Activated B cell treated with CpG ODN at 0.5 μM for 24 hours (primary cell): Measurements from ENCODE around the gene NAPA. TPM values are rescaled to one million over a fixed set of nuclear protein-coding genes. Genes with fewer than 3 reads are reported as not detected.

Experiments
- ATAC-seq: fragments of 200-7000 bp; cut with Tn5 transposase; one replicate; pipeline ENCODE4 v1.10.0; 2021; ENCODE audit warnings: low read depth, mild to moderate bottlenecking, moderate library complexity
- CTCF ChIA-PET: fragments of 350-600 bp; sonication (Branson Sonifier 250); formaldehyde crosslinking; loops from one replicate; lab custom pipeline; 2021; ENCODE audit warnings: antibody characterized with exemption; lab: Charles Lee
- POLR2A ChIA-PET: fragments of 350-600 bp; sonication (Branson Sonifier 250); formaldehyde crosslinking; loops from one replicate; lab custom pipeline; 2021; ENCODE audit warnings: antibody characterized with exemption; lab: Charles Lee
- DNase-seq: peaks from one replicate; pipeline ENCODE4 v3.0.0; 2022
- H3K27ac Mint-ChIP-seq: one replicate; pipeline ENCODE4 v1.8.0; 2020; ENCODE audit warnings: mixed read lengths
- H3K27me3 Mint-ChIP-seq: one replicate; pipeline ENCODE4 v1.8.0; 2021; ENCODE audit warnings: mixed read lengths
- H3K36me3 Mint-ChIP-seq: one replicate; pipeline ENCODE4 v1.8.0; 2021; ENCODE audit warnings: low read depth, mixed read lengths
- H3K4me1 Mint-ChIP-seq: one replicate; pipeline ENCODE4 v1.8.0; 2021; ENCODE audit warnings: mixed read lengths
- H3K4me3 Mint-ChIP-seq: one replicate; pipeline ENCODE4 v1.8.0; 2020; ENCODE audit warnings: mild to moderate bottlenecking, mixed read lengths
- H3K9me3 Mint-ChIP-seq: one replicate; pipeline ENCODE4 v1.8.0; 2020; ENCODE audit warnings: mixed read lengths
- intact Hi-C: fragments of 100-400 bp; cut with micrococcal nuclease; formaldehyde crosslinking; loops from one replicate; pipeline ENCODE4 v1.15.1; 2024
- total RNA-seq: library from RNA; stranded (reverse); gene quantifications from 2 replicates; pipeline ENCODE4 v1.2.3, GENCODE V29; 2022
- TF ChIP-seq, protein P1 (sequence below): fragments of 200-600 bp; IDR thresholded peaks from one replicate; pipeline ENCODE4 v1.8.0; 2022; ENCODE audit warnings: antibody characterized with exemption, mild to moderate bottlenecking

The NAPA gene
- total RNA-seq, 1 donor from 2014 or later = 70.6 TPM

DNA sequence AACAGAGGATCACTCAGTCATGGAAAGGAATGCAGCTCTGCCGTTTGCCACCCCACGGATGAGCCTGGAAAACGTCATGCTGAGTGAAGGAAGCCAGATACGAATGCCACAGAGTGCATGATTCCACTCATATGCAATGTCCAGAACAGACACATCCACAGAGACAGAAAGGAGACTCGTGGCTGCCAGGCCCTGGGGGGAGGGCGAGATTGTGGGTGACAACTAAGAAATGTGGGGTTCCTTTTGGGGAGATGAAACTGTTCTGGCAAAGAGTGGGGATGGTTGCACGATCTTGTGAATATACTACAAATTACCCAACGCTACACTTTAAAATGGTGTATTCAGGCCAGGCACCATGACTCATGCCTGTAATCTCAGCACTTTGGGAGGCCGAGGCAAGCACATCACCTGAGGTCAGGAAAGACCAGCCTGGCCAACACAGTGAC is 27.2 kb upstream of the NAPA start:
- ChIA-PET POLR2A (no interaction called here), CTCF (no interaction called here)
- intact Hi-C loops = no loop called here
- DNase-seq (no peak), ATAC-seq (no peak)
- TF ChIP-seq, protein P1, sequence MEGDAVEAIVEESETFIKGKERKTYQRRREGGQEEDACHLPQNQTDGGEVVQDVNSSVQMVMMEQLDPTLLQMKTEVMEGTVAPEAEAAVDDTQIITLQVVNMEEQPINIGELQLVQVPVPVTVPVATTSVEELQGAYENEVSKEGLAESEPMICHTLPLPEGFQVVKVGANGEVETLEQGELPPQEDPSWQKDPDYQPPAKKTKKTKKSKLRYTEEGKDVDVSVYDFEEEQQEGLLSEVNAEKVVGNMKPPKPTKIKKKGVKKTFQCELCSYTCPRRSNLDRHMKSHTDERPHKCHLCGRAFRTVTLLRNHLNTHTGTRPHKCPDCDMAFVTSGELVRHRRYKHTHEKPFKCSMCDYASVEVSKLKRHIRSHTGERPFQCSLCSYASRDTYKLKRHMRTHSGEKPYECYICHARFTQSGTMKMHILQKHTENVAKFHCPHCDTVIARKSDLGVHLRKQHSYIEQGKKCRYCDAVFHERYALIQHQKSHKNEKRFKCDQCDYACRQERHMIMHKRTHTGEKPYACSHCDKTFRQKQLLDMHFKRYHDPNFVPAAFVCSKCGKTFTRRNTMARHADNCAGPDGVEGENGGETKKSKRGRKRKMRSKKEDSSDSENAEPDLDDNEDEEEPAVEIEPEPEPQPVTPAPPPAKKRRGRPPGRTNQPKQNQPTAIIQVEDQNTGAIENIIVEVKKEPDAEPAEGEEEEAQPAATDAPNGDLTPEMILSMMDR = no peak
- Mint-ChIP-seq H3K36me3 (no peaks in the 10 kb centered on the region), H3K4me3 (no peak overlapping the region), H3K27me3 (peaks cover 35% of the 10 kb centered on the region), H3K27ac (no peak overlapping the region), H3K4me1 (peaks cover 12% of the 10 kb centered on the region), H3K9me3 (no peaks in the 10 kb centered on the region)

DNA sequence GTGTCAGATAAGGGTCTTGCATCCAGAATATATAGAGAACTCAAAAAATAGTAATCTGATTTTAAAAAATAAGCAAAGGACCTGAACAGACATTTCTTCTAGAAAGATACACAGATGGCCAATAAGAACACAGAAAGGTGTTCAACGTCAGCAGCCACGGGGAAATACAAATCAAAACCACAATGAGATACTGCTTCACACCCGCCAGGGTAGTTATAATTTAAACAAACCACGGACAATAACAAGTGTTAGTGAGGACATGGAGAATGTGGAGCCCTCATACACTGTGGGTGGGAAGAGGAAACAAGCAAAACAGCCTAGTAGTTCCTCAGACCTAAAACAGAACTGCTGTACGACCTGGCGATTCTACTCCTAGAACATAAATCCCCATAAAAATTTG is 26.7 kb upstream of the NAPA start:
- Mint-ChIP-seq H3K4me1 (peaks cover 12% of the 10 kb centered on the region), H3K27me3 (peaks cover 36% of the 10 kb centered on the region), H3K9me3 (no peaks in the 10 kb centered on the region), H3K36me3 (no peaks in the 10 kb centered on the region), H3K4me3 (no peak overlapping the region), H3K27ac (no peak overlapping the region)
- ChIA-PET POLR2A (no interaction called here), CTCF (no interaction called here)
- TF ChIP-seq, protein P1 = no peak
- DNase-seq = no peak
- intact Hi-C loops = no loop called here
- ATAC-seq = no peak

DNA sequence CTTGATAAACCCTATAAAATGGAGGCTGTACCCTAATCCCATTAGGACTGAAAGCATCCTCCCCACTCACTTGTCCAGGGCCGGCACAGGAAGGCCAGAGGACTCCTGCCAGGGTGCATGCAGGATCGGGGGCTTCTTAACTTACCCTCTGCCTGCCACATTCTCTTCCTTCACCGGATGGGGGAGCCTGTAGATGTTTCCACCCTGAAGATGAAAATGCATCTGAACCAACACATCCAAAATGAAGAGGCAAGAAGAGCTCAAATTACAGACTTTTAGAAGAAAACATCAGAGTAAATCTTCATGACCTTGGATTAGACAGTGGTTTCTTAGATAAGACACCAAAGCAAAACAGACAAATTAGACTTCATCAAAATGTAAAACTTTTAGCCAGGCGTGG is 25.9 kb upstream of the NAPA start:
- Mint-ChIP-seq H3K27ac (no peak overlapping the region), H3K4me3 (no peak overlapping the region), H3K9me3 (no peaks in the 10 kb centered on the region), H3K27me3 (peaks cover 36% of the 10 kb centered on the region), H3K4me1 (peaks cover 12% of the 10 kb centered on the region), H3K36me3 (no peaks in the 10 kb centered on the region)
- POLR2A ChIA-PET = interaction anchor here (0.7 kb wide), 1 partner anchor 202 kb away, joined by 5 read pairs; no protein-coding TSS in a partner anchor
- intact Hi-C loops = no loop called here
- TF ChIP-seq, protein P1 = no peak
- ATAC-seq (no peak), DNase-seq (no peak)
- CTCF ChIA-PET = no interaction called here

DNA sequence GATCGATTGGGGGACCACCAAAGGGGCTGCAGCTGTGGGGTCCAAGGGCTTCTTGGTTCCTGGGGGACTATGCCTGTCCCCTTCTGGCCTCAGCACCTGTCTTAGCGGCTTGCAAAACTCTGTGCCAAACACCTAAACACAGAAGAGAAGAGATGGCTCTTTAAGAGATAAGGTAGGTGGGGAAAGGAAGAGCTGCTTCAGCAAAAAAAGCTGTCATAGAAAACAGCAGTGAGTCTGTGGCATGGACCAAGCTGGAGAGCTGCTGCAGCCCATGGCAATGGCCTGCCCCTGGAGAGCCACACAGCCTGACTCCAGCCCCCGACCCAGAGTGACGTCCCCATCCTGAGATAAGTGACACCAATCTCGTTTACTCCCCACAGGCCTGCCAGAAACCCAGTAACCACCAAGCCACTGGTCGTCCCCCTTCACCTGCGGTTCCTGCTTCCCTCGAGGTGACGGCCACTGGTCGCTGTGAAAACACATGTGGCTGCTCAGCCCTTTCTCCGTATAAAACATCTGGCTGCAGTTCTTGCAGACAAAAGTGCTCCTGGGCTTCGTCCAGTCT is 25.0 kb upstream of the NAPA start:
- peaks cover 3% of the 10 kb centered on the region for H3K9me3 Mint-ChIP-seq
- intact Hi-C loops = no loop called here
- ATAC-seq (no peak), DNase-seq (no peak)
- ChIA-PET CTCF (no interaction called here), POLR2A (no interaction called here)
- peaks cover 12% of the 10 kb centered on the region for H3K4me1 Mint-ChIP-seq
- H3K4me3 Mint-ChIP-seq = no peak overlapping the region
- H3K27me3 Mint-ChIP-seq = peaks cover 36% of the 10 kb centered on the region
- H3K36me3 Mint-ChIP-seq = no peaks in the 10 kb centered on the region
- H3K27ac Mint-ChIP-seq = no peak overlapping the region
- TF ChIP-seq, protein P1 = no peak

GRCh38 chr19:47538812-47539211 is 23.9 kb upstream of the NAPA start:
- ChIA-PET CTCF (no interaction called here), POLR2A (no interaction called here)
- Mint-ChIP-seq H3K9me3 (peaks cover 3% of the 10 kb centered on the region), H3K4me3 (no peak overlapping the region), H3K27me3 (peaks cover 31% of the 10 kb centered on the region), H3K36me3 (no peaks in the 10 kb centered on the region), H3K4me1 (peaks cover 10% of the 10 kb centered on the region), H3K27ac (no peak overlapping the region)
- intact Hi-C loops = no loop called here
- DNase-seq (no peak), ATAC-seq (no peak)
- TF ChIP-seq, protein P1 = no peak
